Spleen (tissue), 11 donors: Measurements from ENCODE around the gene CEACAM21. TPM values are rescaled to one million over a fixed set of nuclear protein-coding genes. Genes with fewer than 3 reads are reported as not detected.

Experiments used
- DNase-seq: peaks from one replicate; pipeline ENCODE4 v3.0.0-alpha.2; 2020
- H3K27ac ChIP-seq, 8 donors: fragments of 200-600 bp; sonication (generic) in 7 of 8; 1 replicate in 4 of 8; 2 replicates in 4 of 8; pipeline versions ENCODE4 v1.5.0 to v1.8.0; 2016 to 2021; ENCODE audit warnings: inconsistent platforms in 4 of 8, mild to moderate bottlenecking in 4 of 8, moderate library complexity in 1 of 8
- H3K27me3 ChIP-seq, 7 donors: fragments of 200-600 bp; sonication (generic) in 6 of 7; replicated peaks in 1 of 7; 1 replicate in 4 of 7; 2 replicates in 3 of 7; pipeline versions ENCODE4 v1.5.0 to v1.8.0; 2016 to 2021; ENCODE audit warnings: inconsistent platforms in 3 of 7, mild to moderate bottlenecking in 1 of 7
- H3K36me3 ChIP-seq, 6 donors: fragments of 200-600 bp; sonication (generic) in 5 of 6; 1 replicate in 4 of 6; 2 replicates in 2 of 6; pipeline versions ENCODE4 v1.5.0 to v1.8.0; 2016 to 2021; ENCODE audit warnings: inconsistent platforms in 2 of 6
- H3K4me1 ChIP-seq, 6 donors: fragments of 200-600 bp; sonication (generic) in 5 of 6; 1 replicate in 3 of 6; 2 replicates in 3 of 6; pipeline versions ENCODE4 v1.5.0 to v1.8.0; 2016 to 2021; ENCODE audit warnings: inconsistent platforms in 3 of 6
- H3K4me3 ChIP-seq, 8 donors: fragments of 200-600 bp; sonication (generic) in 7 of 8; 1 replicate in 4 of 8; 2 replicates in 4 of 8; pipeline versions ENCODE4 v1.5.0 to v1.8.0; 2016 to 2021; ENCODE audit warnings: inconsistent platforms in 4 of 8, mild to moderate bottlenecking in 4 of 8, moderate library complexity in 2 of 8
- H3K9me3 ChIP-seq, 8 donors: fragments of 200-600 bp; sonication (generic) in 7 of 8; 1 replicate in 4 of 8; 2 replicates in 4 of 8; pipeline versions ENCODE4 v1.5.0 to v1.8.0; 2016 to 2021; ENCODE audit warnings: inconsistent platforms in 4 of 8
- CTCF ChIP-seq, 11 experiments: fragments of 200-600 bp in 7 of 11; fragments of 450-650 bp in 4 of 11; sonication (generic) in 4 of 11; IDR thresholded peaks in 8 of 11; conservative IDR thresholded peaks in 3 of 11; 1 replicate in 7 of 11; 2 replicates in 4 of 11; pipeline versions ENCODE4 v1.4.0 to v1.8.0; 2016 to 2021; ENCODE audit warnings: antibody characterized with exemption in 11 of 11, inconsistent platforms in 4 of 11, mild to moderate bottlenecking in 1 of 11
- POLR2A ChIP-seq, 3 donors: fragments of 450-650 bp; IDR thresholded peaks; one replicate each; pipeline ENCODE4 v1.5.1; 2017; ENCODE audit warnings: antibody characterized with exemption in 3 of 3, mild to moderate bottlenecking in 1 of 3
- POLR2AphosphoS5 ChIP-seq, 3 donors: sonication (generic); formaldehyde crosslinking; IDR thresholded peaks; one replicate each; pipeline ENCODE4 v1.5.1; 2017; ENCODE audit warnings: antibody characterized with exemption in 3 of 3
- WGBS, 5 donors: extraction: QIAGEN DNeasy Blood & Tissue Kit in 3 of 5; methylation state at CpG; one replicate each; pipeline versions ENCODE4 v1.1.5 to v1.1.7; 2013 to 2018; 5-methylcytosine and 5-hydroxymethylcytosine counted together
- intact Hi-C: fragments of 100-400 bp; cut with DNase I; formaldehyde crosslinking; loops from one replicate; pipeline ENCODE4 v1.15.0; 2023; ENCODE audit warnings: low total_unique reads
- polyA plus RNA-seq, 3 donors: library from polyadenylated mRNA; stranded (reverse); fragments of 200-250 nt; gene quantifications; one replicate each; pipeline ENCODE4 v1.2.1, GENCODE V29; 2013
- total RNA-seq, 7 donors: library from RNA; depleted of rRNA in 3 of 7; stranded (reverse); fragments of >200 nt in 3 of 7; fragmentation: NEBNext Ultra II Directional in 4 of 7; extraction: Animal tissue kit (Norgen Biotek cat#: 25700) in 4 of 7; gene quantifications; one replicate each; pipeline versions ENCODE4 v1.1.0 to v1.2.1, GENCODE V29; 2016 to 2021
- donor health status: healthy with polysubstance abuse.
- donor health status: DM: no; HTN: no; CAD: no; lungs with moderate emphysema.
- donor health status: DM: no; HTN: no; CAD: no.
- donor health status: Bipolar disorder and iron deficiency.
- donor health status: healthy.
- donor health status: DM: no; HTN: no; CAD: no.
- donor health status: DM: yes; HTN: yes; CAD: no.

The CEACAM21 gene
- total and polyA plus RNA-seq, 10 donors = 10.3 to 22.9 (median 19.2) TPM

DNA sequence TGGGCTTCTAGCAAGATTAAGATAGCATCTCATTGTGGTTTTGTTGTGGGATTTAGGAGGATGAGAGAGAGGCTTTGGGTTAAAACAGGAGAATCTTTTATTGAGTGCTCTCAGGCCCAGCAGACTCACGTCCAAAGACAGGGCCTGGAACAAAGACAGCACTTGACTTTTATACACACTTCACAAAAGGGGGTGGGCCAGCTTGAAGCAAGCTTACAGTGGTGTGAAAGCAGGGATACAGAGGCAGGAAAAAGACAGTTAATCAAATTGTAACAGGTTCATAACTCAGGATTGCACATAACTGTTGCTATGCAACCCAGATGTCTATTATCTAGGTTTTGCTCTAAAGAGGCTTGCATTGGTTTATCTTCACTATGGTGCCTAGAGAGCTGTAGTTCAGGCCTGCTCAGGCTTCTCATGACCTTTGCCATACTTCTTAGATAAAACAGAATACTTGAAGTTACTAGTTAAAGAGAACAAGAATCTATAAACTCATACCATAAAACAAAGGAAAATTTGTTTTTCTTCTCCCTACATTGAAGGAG, 42.2 kb upstream of the CEACAM21 start:
- H3K4me1 ChIP-seq = peaks cover 29 to 94% (median 67%) of the 10 kb centered on the region in 6 donors
- no peak for DNase-seq
- H3K4me3 ChIP-seq = no peak overlapping the region
- no peaks in the 10 kb centered on the region for H3K27me3 ChIP-seq
- intact Hi-C loops = no loop called here
- no peaks in the 10 kb centered on the region for H3K36me3 ChIP-seq
- peak overlapping the region; percentile 11 to 91 (median 77) for H3K27ac ChIP-seq
- 48 to 64% (median 55%) methylated on average over 1 of the region's 1 CpG for WGBS, 5 donors
- TF ChIP-seq POLR2A (IDR thresholded peaks at IDR 0.05) (no peak), CTCF (IDR thresholded peaks at IDR 0.05 in 8 of 11, conservative IDR thresholded peaks at IDR 0.05 in 3 of 11) (no peak), POLR2AphosphoS5 (IDR thresholded peaks at IDR 0.05) (no peak)
- H3K9me3 ChIP-seq = peaks cover 0 to 28% (median 17%) of the 10 kb centered on the region in 8 donors

DNA sequence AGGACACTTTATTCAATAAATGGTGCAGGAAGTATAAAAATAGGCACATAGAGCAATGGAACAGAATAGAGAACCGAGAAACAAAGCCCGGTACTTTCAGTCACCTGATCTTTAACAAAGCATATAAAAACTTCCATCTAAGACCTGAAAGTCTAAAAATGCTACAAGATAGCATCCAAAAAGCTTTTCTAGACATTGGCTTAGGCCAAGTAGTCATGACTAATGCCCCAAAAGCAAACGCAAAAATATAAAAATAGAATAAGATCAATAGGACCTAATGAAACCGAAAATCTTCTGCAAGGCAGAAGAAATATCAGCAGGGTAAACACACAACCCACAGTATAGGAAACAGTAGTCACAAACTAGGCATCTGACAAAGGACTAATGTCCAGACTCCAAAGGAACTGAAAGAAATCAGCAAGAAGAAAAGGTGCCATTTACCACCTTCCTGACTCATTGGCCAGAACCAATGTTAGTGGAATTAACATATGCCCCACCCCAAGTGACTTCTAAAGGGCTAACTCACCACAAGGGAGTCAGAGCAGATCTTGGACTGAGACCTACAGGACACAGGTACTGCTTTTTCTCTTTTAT, 40.8 kb upstream of the CEACAM21 start:
- TF ChIP-seq POLR2A (IDR thresholded peaks at IDR 0.05) (peak in 1 of 3 donors; percentile 9), CTCF (IDR thresholded peaks at IDR 0.05 in 8 of 11, conservative IDR thresholded peaks at IDR 0.05 in 3 of 11) (no peak), POLR2AphosphoS5 (IDR thresholded peaks at IDR 0.05) (peak in 1 of 3 donors; percentile 20)
- intact Hi-C loops = loop anchor here (5.0 kb wide), 1 partner anchor 37 kb away; no protein-coding TSS in a partner anchor
- H3K36me3 ChIP-seq = no peaks in the 10 kb centered on the region
- peaks cover 29 to 80% (median 61%) of the 10 kb centered on the region in 6 donors for H3K4me1 ChIP-seq
- WGBS, 5 donors = 11 to 27% (median 14%) methylated on average over 4 of the region's 4 CpGs
- no peak for DNase-seq
- H3K27me3 ChIP-seq = no peaks in the 10 kb centered on the region
- H3K27ac ChIP-seq = peak overlapping the region; percentile 21 to 91 (median 77)
- H3K4me3 ChIP-seq = peak overlapping the region in 4 of 8 donors; percentile 8 to 49 (median 18)
- peaks cover 0 to 14% (median 4%) of the 10 kb centered on the region in 8 donors for H3K9me3 ChIP-seq

DNA sequence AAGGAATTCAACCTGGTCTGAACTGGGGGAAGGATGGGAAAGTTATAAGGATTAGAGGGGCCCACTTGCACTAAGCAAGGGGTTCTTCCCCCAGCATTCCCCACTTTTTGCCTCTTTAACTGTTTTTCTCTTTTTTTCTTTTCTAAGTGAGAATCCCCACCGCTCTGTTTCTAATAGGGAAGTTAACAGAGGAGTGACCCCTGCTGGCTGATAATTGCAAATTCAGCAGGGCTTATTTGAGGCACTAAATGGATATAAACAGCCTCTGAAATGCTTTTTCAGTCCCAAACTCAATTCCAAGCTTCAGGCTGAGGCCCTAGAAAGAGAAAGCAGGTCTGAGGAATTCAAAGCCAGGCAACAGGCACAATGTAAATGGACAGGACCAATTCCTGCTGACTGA, 38.2 kb upstream of the CEACAM21 start:
- no peak for TF ChIP-seq POLR2AphosphoS5 (IDR thresholded peaks at IDR 0.05)
- TF ChIP-seq CTCF (IDR thresholded peaks at IDR 0.05 in 8 of 11, conservative IDR thresholded peaks at IDR 0.05 in 3 of 11) = peak; percentile 44 to 84 (median 67)
- no peak for DNase-seq
- H3K9me3 ChIP-seq = peaks cover 0 to 7% (median 2%) of the 10 kb centered on the region in 8 donors
- peak overlapping the region in 1 of 8 donors; percentile 49 for H3K4me3 ChIP-seq
- no peaks in the 10 kb centered on the region for H3K27me3 ChIP-seq
- WGBS, 5 donors = 54 to 76% (median 65%) methylated on average over 1 of the region's 1 CpG
- peak overlapping the region in 1 of 8 donors; percentile 91 for H3K27ac ChIP-seq
- no peaks in the 10 kb centered on the region for H3K36me3 ChIP-seq
- intact Hi-C loops = loop anchor here (5.0 kb wide), 1 partner anchor 35 kb away; no protein-coding TSS in a partner anchor
- H3K4me1 ChIP-seq = peaks cover 17 to 68% (median 45%) of the 10 kb centered on the region in 6 donors

DNA sequence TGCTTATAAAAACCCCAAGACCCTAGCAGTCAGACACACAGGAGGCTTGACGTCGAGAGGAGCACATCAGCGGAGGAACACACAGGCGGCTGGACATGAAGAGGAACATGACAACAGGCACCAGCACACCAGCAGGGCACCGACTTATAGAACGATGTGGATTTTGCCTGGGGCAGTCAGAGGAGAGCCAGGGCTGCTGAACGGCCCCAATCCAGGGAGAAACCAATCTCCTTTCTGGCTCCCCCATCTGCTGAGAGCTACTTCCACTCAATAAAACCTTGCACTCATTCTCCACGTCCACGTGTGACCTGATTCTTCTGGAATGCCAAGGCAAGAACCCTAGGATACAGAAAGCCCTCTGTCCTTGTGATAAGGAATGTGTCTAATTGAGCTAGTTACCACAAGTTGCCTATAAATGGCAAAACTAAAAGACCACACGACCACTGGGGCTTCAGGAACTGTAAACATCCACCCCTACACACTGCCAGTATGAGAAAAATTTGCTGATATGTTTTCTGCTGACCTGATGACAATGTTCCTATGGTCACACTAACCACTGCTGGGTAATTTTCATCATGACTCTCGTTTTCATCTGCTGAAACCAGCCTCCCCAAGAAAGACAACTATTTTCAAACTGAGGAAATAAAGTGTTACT, 35.8 kb upstream of the CEACAM21 start:
- intact Hi-C loops = no loop called here
- WGBS, 5 donors = 63 to 77% (median 68%) methylated on average over 11 of the region's 11 CpGs

More for the DNA sequence above, 35.8 kb upstream of the CEACAM21 start:
- TF ChIP-seq POLR2AphosphoS5 (IDR thresholded peaks at IDR 0.05) (no peak), POLR2A (IDR thresholded peaks at IDR 0.05) (no peak), CTCF (IDR thresholded peaks at IDR 0.05 in 8 of 11, conservative IDR thresholded peaks at IDR 0.05 in 3 of 11) (no peak)
- no peak for DNase-seq
- Histone ChIP-seq H3K27me3 (no peaks in the 10 kb centered on the region), H3K4me3 (no peak overlapping the region), H3K4me1 (peaks cover 6 to 68% (median 36%) of the 10 kb centered on the region in 6 donors), H3K36me3 (no peaks in the 10 kb centered on the region), H3K27ac (no peak overlapping the region), H3K9me3 (peaks cover 0 to 7% (median 2%) of the 10 kb centered on the region in 8 donors)
